ENCODE results near the gene PPM1B.

GRCh38 chr2:44131177-44131576 lies 37.5 kb upstream of the PPM1B start:
- no peak for TF ChIP-seq CTCF (IDR thresholded peaks at IDR 0.05 in 4 of 5, conservative IDR thresholded peaks at IDR 0.05 in 1 of 5)
- no peak for TF ChIP-seq POLR2A (IDR thresholded peaks at IDR 0.05)

All from gastrocnemius medialis (tissue), 4 donors.